Tibial artery (tissue), 4 donors: ENCODE data around the gene SPRR5.

ENCODE experiments used
- DNase-seq, 2 donors: peaks; one replicate each; pipeline ENCODE4 v3.0.0-alpha.2; 2019
- H3K27ac ChIP-seq, 2 donors: fragments of 200-600 bp; sonication (generic) in 1 of 2; 1 replicate in 1 of 2; 2 replicates in 1 of 2; pipeline ENCODE4 v1.5.1; 2018 to 2019; ENCODE audit warnings: mild to moderate bottlenecking in 1 of 2
- H3K27me3 ChIP-seq, 2 donors: fragments of 200-600 bp; sonication (generic) in 1 of 2; one replicate each; pipeline versions ENCODE4 v1.5.1 to v1.6.0; 2016 to 2019
- H3K36me3 ChIP-seq, 3 donors: fragments of 200-600 bp; sonication (generic) in 2 of 3; one replicate each; pipeline ENCODE4 v1.5.1; 2016 to 2019; ENCODE audit warnings: mild to moderate bottlenecking in 2 of 3
- H3K4me1 ChIP-seq, 4 donors: fragments of 200-600 bp; sonication (generic) in 2 of 4; 1 replicate in 3 of 4; 2 replicates in 1 of 4; pipeline ENCODE4 v1.5.1; 2016 to 2019
- H3K4me3 ChIP-seq, 2 donors: fragments of 200-600 bp; sonication (generic) in 1 of 2; 1 replicate in 1 of 2; 2 replicates in 1 of 2; pipeline ENCODE4 v1.5.1; 2018 to 2019; ENCODE audit warnings: mild to moderate bottlenecking in 2 of 2
- H3K9me3 ChIP-seq, 3 donors: fragments of 200-600 bp; sonication (generic) in 1 of 3; one replicate each; pipeline ENCODE4 v1.5.1; 2016 to 2019
- CTCF ChIP-seq, 2 experiments: fragments of 200-600 bp in 1 of 2; fragments of 450-650 bp in 1 of 2; IDR thresholded peaks; one replicate each; pipeline ENCODE4 v1.5.1; 2017 to 2019; ENCODE audit warnings: antibody characterized with exemption in 2 of 2, mild to moderate bottlenecking in 1 of 2, moderate library complexity in 1 of 2
- intact Hi-C: fragments of 100-400 bp; cut with DNase I; formaldehyde crosslinking; loops from one replicate; pipeline ENCODE4 v1.15.0; 2023; ENCODE audit warnings: low total_unique reads

Gene SPRR5

DNA sequence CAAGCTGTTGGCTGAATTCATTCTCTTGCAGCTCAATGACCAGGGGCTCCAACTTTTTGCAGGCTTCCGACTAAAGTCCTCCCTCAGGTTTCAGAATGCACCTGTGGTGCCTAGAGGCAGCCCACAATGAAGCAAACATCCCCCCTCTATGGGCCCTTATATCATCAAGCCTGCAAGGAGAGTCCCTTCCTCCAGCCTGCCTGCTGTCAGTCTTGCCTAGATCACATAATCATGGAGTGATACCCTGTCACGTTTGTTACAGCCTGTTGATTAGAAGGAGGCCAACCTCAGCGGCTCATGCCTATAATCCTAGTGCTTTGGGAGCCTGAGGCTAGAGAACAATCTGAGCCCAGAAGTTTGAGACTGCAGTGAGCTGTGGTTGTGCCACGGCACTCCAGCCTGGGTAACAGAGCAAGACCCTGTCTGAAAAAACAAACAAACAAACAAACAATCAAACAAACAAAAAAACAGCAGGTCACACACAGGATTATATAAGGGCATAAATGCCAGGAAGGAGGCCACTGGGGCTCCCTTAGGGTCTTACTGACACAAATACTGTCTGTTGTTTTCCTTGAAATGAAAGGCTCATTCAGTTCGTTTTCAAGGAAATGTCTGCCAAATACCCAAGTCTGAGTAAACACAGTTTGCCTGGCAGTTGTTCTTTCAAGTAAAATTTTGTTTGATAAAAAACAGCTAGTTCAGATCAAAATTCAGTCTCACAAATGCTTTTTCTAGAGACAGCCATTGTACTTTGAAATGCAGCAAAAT, 49.8 kb downstream of the SPRR5 start:
- no peak for TF ChIP-seq CTCF (IDR thresholded peaks at IDR 0.05)
- DNase-seq, result no peak
- H3K27ac ChIP-seq, result no peak overlapping the region

DNA sequence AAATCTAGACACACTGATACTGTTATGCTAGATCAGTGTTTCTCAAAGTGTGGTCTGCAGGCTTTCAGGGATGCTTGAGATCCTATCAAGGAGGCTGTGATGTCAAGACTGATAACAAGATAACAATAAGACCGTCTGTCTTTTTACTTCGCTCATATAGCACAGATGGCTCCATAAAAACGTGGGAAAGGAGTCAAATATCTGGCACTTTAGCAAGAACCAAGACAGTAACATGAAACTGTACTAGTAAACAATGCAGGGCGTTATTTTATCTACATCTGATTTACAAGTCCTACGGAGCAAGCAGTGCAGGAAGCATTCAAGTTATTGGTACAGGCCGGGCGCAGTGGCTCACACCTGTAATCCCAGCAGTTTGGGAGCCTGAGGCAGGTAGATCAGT, 50.9 kb downstream of the SPRR5 start:
- H3K9me3 ChIP-seq, result peaks cover 0 to 6% (median 0%) of the 10 kb centered on the region in 3 donors
- H3K4me1 ChIP-seq, result no peaks in the 10 kb centered on the region
- no peaks in the 10 kb centered on the region for H3K36me3 ChIP-seq
- no peak for DNase-seq
- TF ChIP-seq CTCF (IDR thresholded peaks at IDR 0.05), result no peak
- intact Hi-C loops, result no loop called here
- no peak overlapping the region for H3K4me3 ChIP-seq
- H3K27ac ChIP-seq, result no peak overlapping the region
- no peaks in the 10 kb centered on the region for H3K27me3 ChIP-seq

More for the DNA sequence above, 49.8 kb downstream of the SPRR5 start:
- H3K9me3 ChIP-seq, result peaks cover 0 to 6% (median 0%) of the 10 kb centered on the region in 3 donors
- intact Hi-C loops, result no loop called here
- no peaks in the 10 kb centered on the region for H3K27me3 ChIP-seq
- H3K36me3 ChIP-seq, result no peaks in the 10 kb centered on the region
- H3K4me1 ChIP-seq, result no peaks in the 10 kb centered on the region
- H3K4me3 ChIP-seq, result no peak overlapping the region

DNA sequence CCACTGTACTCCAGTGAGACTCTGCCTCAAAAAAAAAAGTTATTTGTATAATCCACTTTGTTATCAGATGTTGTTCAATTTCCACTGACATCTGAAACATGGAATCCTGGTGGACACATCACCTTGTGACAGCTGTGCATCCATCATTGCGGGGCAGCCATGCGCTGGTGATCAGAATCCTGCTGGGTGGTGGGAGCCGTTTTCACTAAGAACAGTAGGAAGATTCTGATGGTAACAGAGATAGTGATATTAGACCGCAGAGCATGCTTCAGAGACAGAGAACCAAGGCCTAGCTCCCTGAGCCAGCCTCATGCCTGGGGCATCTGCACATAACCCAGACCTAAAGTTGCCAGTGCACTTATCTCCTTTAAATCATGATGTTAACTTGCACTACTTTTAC, 51.5 kb downstream of the SPRR5 start:
- Histone ChIP-seq H3K36me3 (no peaks in the 10 kb centered on the region), H3K4me3 (no peak overlapping the region), H3K4me1 (no peaks in the 10 kb centered on the region), H3K9me3 (peaks cover 0 to 6% (median 0%) of the 10 kb centered on the region in 3 donors), H3K27me3 (no peaks in the 10 kb centered on the region), H3K27ac (no peak overlapping the region)
- no peak for TF ChIP-seq CTCF (IDR thresholded peaks at IDR 0.05)
- no peak for DNase-seq
- intact Hi-C loops, result no loop called here
